ENCODE data around the gene SLC6A6.

DNA sequence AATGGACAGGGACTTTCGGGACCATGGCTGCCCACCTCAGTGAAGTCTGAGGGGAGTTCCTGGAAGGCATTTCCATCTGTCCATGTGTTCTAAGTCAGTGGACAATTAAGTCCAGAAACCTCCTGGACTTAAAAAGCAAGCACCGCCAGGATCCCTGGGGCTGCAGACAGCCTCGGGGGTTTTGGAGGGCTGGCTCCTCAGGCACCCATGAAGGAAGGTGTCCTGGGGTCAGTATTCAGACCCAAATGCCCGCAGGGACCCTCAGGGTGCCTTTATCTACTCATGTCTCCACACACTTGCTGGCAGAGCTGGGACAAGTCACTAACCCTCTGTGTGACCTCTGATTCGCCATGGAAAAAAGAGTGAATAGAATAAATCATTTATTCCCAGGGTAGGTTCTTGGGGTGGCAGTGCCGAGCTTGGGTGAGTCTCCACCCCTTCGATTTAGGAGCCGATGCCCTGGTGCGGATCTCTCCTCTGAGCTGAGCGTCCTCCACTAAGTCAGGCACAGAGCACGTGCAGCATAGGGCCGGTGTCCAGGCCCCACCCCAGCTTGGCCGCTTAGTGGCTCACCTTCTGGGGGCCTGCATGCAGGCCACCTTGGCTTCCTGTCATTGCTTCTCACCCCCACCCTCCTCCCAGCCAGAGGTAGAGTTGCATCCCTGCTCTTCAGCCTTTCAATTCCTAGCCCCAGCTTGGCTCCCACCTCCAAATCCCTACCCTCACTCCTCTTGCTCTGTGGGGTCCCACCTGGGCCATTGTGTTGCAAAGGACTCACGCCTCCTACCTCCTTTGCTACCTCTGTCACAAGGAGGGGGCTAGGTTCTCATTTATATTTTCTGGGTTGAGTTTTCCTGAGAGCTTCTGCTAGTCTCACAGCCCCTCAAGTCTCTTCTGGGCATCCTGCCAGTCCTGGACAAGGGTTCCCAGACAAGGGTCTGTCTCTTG is 19.9 kb downstream of the SLC6A6 start:
- no peak for TF ChIP-seq NR2F2 (IDR thresholded peaks at IDR 0.05)
- no peak for TF ChIP-seq RAD21 (IDR thresholded peaks at IDR 0.05)
- TF ChIP-seq, protein P1, sequence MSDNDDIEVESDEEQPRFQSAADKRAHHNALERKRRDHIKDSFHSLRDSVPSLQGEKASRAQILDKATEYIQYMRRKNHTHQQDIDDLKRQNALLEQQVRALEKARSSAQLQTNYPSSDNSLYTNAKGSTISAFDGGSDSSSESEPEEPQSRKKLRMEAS (IDR thresholded peaks at IDR 0.05) = no peak
- TF ChIP-seq, protein P2, sequence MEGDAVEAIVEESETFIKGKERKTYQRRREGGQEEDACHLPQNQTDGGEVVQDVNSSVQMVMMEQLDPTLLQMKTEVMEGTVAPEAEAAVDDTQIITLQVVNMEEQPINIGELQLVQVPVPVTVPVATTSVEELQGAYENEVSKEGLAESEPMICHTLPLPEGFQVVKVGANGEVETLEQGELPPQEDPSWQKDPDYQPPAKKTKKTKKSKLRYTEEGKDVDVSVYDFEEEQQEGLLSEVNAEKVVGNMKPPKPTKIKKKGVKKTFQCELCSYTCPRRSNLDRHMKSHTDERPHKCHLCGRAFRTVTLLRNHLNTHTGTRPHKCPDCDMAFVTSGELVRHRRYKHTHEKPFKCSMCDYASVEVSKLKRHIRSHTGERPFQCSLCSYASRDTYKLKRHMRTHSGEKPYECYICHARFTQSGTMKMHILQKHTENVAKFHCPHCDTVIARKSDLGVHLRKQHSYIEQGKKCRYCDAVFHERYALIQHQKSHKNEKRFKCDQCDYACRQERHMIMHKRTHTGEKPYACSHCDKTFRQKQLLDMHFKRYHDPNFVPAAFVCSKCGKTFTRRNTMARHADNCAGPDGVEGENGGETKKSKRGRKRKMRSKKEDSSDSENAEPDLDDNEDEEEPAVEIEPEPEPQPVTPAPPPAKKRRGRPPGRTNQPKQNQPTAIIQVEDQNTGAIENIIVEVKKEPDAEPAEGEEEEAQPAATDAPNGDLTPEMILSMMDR (IDR thresholded peaks at IDR 0.05; ENCODE audit: low read depth, low read length, missing input control) = no peak
- TF ChIP-seq, protein P3, sequence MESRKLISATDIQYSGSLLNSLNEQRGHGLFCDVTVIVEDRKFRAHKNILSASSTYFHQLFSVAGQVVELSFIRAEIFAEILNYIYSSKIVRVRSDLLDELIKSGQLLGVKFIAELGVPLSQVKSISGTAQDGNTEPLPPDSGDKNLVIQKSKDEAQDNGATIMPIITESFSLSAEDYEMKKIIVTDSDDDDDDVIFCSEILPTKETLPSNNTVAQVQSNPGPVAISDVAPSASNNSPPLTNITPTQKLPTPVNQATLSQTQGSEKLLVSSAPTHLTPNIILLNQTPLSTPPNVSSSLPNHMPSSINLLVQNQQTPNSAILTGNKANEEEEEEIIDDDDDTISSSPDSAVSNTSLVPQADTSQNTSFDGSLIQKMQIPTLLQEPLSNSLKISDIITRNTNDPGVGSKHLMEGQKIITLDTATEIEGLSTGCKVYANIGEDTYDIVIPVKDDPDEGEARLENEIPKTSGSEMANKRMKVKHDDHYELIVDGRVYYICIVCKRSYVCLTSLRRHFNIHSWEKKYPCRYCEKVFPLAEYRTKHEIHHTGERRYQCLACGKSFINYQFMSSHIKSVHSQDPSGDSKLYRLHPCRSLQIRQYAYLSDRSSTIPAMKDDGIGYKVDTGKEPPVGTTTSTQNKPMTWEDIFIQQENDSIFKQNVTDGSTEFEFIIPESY (IDR thresholded peaks at IDR 0.05) = no peak
- TF ChIP-seq, protein P4, sequence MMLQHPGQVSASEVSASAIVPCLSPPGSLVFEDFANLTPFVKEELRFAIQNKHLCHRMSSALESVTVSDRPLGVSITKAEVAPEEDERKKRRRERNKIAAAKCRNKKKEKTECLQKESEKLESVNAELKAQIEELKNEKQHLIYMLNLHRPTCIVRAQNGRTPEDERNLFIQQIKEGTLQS (IDR thresholded peaks at IDR 0.05) = no peak
- TF ChIP-seq TAF1 (conservative IDR thresholded peaks at IDR 0.05) = no peak

Data from liver (tissue), 3 donors.